Transverse colon (tissue), 4 donors: Measurements from ENCODE around the gene CGNL1.

Experiments used
- POLR2A ChIP-seq: fragments of 450-650 bp; IDR thresholded peaks from one replicate; pipeline ENCODE4 v1.6.1; 2016; ENCODE audit warnings: antibody characterized with exemption, mild to moderate bottlenecking, moderate library complexity
- POLR2AphosphoS5 ChIP-seq, 3 donors: sonication (generic); formaldehyde crosslinking; IDR thresholded peaks; one replicate each; pipeline ENCODE4 v1.6.1; 2016; ENCODE audit warnings: antibody characterized with exemption in 3 of 3
- TF ChIP-seq, protein P1 (sequence below), 5 experiments: fragments of 200-600 bp in 3 of 5; fragments of 450-650 bp in 2 of 5; sonication (generic) in 3 of 5; IDR thresholded peaks; 1 replicate in 2 of 5; 2 replicates in 3 of 5; pipeline ENCODE4 v1.5.1; 2016 to 2017; ENCODE audit warnings: antibody characterized with exemption in 5 of 5, inconsistent platforms in 3 of 5, mild to moderate bottlenecking in 2 of 5, moderate library complexity in 1 of 5

DNA sequence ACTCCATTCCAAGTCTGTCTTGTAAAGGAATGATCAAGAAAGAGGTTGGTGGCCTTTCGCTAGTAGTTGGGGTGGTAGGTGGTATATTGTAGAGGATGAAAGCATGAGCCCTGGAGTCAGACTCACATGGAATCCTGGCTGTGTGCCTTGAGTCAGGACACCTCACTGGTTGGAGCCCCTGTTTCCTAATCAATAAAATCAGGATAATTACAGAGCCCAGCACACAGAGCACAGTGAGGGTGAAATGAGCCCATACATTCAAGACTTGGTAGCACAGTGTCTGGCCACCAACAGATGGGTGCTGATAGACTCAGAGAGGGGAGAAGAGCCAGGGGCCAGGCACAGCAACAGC lies 120.3 kb downstream of the CGNL1 start:
- TF ChIP-seq POLR2A (no peak), POLR2AphosphoS5 (IDR thresholded peaks at IDR 0.05) (no peak)
- TF ChIP-seq, protein P1, sequence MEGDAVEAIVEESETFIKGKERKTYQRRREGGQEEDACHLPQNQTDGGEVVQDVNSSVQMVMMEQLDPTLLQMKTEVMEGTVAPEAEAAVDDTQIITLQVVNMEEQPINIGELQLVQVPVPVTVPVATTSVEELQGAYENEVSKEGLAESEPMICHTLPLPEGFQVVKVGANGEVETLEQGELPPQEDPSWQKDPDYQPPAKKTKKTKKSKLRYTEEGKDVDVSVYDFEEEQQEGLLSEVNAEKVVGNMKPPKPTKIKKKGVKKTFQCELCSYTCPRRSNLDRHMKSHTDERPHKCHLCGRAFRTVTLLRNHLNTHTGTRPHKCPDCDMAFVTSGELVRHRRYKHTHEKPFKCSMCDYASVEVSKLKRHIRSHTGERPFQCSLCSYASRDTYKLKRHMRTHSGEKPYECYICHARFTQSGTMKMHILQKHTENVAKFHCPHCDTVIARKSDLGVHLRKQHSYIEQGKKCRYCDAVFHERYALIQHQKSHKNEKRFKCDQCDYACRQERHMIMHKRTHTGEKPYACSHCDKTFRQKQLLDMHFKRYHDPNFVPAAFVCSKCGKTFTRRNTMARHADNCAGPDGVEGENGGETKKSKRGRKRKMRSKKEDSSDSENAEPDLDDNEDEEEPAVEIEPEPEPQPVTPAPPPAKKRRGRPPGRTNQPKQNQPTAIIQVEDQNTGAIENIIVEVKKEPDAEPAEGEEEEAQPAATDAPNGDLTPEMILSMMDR (IDR thresholded peaks at IDR 0.05) = no peak
